HG03103 (cell line): ENCODE results near the gene AKAP13.
"Not testable (repeated sequence)": the region's sequence is repeated elsewhere in the genome, so short reads cannot be mapped to it uniquely, and the experiment has no call there.

Source experiments
- ATAC-seq: cut with Tn5 transposase; IDR thresholded peaks from one replicate; pipeline ENCODE4 v1.9.1; 2021; ENCODE audit warnings: low read depth; ENCODE audit not compliant: unreplicated experiment

The AKAP13 gene

DNA sequence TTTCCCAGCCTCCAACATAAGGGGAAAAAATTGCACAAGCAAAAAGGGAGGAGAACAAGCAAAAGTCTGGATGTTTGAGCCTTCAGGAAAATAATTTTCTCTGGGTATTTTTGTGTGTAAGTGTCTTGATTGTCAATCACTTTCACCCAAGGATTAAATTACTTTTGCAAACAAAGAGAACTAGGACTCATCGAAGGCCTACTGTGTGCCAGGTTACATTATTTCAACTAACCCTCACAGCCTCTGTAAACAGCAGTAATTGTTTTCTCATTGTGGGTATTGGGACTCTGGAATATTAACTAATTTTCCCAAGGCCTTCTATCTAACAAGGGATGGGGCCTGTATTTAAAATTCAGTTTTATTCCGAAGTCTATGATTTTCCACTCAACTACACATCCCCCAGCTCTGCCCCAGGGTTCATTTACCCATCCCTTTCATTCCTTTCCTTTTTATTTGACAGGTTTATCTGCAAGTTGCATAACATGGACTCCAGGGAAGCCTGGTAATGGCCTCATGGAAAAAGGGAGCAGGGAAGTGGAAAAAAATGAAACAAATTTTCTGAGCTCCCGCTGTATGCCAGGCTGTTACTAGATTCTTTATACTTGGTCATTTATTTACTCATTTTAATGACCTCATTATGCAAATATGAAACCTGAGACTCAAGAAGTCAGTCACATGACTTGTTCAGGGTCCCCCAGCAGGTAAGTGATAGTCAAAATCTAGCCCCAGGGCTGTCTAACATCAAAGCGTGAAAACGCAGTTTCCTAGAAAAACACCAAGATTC, 32.9 kb upstream of the AKAP13 start:
- not testable (repeated sequence) for ATAC-seq

DNA sequence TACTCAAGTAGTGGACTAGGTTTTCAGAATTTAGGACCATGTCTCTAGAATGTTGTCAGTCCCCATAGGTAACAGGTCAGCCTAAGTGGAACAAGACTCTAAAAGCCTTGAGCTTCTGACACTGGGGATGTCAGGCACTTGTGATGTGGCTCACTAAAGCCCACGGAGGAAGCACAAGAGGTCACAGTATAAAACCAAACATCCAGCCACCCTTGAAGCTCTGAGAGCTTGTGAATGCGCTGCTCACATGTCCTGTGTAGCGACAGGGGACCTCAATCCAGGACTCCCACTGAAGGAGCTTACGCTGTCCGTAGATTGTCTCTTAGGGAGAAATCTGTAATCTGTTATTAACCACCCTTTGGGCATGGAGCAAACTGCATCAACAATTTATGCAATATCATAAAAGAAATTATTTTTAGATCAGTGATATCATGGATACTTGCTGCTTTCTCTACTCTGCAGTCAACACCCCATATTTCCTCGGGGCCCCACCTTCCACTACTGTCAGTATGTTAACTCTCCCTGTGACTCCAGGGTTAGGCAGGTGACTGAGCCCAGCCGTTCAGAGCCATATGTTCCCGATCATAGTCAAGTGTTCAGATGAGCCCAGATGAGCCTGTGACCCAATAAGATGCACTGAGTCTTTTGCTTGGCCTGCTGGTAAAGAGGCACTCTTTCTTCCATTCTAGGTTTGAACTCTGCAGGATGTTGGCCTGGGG, 32.2 kb upstream of the AKAP13 start:
- ATAC-seq = not testable (repeated sequence)

DNA sequence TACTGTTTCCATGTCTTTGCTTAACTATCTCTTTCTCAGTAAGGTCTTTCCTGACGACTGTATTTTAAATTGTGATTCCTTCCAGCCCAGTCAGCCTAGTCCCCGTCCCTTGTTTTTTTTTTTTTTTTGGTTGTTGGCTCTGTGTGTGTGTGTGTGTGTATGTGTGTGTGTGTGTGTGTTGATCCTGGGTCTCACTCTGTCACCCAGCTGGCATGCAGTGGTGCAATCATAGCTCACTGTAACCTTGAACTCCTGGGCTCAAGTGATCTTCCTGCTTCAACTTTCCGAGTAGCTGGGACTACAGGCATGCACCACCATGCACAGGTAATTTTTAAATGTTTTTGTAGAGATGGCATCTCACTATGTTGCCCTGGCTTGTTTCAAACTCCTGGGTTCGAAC, 31.3 kb upstream of the AKAP13 start:
- ATAC-seq = not testable (repeated sequence)

DNA sequence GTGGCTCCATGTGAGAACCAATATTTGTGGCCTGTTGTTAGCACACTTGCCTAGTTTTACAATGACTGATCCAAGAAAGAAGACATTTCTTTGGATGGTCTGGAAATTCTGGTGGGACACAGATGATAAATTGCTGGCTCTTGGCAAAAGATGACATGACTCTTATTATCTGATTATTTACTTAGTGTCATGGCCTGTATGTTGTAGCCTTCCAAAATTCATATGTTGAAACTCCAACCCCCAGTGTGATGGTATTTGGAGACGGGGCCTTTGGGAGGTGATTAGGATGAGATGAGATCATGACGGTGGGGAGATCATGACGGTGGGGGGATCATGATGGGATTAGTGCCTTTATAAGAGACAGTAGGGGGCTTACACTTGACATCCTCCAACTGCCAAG, 30.0 kb upstream of the AKAP13 start:
- no peak for ATAC-seq

DNA sequence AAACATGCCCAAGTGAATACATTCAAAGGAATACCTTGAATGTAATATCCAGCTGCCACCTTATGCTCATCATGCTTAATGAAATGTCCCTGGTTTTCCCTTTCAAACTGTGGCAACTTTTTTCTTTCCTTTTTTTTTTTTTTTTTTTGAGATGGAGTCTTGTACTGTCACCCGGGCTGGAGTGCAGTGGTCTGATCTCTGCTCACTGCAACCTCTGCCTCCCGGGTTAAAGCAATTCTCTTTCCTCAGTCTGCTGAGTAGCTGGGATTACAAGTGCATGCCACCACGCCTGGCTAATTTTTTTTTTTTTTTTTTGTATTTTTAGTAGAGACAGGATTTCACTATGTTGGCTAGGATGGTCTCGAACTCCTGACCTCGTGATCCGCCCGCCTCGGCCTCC, 28.9 kb upstream of the AKAP13 start:
- ATAC-seq = not testable (repeated sequence)

DNA sequence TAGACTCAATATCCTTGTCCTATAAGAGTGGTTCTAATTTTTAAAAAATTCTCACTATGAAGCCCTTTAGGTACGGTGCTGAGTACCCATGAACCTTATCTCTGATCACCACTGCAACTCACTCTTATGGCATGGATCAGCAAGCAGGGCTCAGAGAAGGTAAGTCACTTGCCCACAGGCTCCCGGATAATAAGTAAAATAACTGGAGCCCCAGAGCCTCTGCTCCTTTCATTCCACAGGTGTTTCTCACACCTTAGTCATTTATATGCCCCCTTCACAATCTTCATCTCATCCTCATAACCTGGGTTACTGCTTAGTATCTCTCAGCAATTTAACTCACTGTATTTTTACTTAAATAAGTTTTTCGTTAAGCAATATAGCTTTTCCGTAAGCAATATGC, 28.4 kb upstream of the AKAP13 start:
- ATAC-seq = no peak

DNA sequence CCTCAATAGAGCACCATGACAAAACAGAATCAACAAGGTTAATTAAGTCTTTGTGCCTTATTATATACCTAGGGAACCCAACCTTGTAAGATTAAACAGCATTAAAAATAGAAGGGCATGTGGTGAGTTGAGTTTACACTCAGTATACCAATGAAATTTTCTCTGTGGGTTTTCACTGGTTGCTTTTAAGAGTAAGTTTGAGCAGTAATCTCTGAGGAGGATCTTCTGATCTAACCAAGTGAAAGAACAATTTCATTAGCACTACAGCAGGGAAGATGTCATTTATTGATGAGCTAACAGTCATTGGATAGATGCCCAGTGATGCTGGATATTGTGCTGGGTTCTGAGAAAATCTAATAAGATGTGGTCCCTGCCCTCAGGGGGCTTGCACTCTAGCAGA, 26.9 kb upstream of the AKAP13 start:
- ATAC-seq = no peak

DNA sequence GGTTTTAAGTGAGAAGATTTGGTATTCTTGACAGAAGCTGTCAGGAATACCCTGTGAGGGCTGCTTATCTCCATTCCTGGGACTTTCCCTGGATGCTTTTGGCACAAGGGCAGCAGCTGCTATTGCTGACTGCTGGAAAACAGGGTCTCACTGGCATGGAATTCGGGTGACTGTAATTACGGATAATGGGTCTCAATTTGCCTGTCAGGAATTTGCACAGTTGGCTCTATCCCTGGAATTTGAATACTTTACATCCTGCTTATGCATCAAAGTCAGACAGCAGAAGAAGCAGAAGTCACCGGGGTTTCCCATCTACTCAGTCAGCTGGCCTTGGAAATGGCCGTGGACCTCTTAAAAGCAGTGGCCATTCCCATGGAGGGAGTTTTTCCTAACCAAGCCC, 25.9 kb upstream of the AKAP13 start:
- ATAC-seq = no peak

DNA sequence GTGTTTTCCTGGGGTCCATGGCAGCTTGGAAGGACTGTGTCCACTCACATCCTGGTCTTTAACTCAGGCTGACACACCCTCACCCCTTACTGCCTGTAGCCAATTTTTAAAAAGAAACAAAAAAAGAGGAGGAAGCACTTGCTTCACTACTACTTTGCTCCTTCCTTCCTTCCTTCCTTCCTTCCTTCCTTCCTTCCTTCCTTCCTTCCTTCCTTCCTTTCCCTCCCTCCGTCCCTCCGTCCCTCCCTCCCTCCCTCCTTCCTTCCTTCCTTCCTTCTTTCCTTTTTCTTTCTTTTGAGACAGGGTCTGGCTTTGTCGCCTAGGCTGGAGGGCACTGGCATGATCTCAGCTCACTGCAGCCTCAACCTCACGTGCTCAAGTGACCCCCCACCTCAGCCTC, 25.5 kb upstream of the AKAP13 start:
- no peak for ATAC-seq

DNA sequence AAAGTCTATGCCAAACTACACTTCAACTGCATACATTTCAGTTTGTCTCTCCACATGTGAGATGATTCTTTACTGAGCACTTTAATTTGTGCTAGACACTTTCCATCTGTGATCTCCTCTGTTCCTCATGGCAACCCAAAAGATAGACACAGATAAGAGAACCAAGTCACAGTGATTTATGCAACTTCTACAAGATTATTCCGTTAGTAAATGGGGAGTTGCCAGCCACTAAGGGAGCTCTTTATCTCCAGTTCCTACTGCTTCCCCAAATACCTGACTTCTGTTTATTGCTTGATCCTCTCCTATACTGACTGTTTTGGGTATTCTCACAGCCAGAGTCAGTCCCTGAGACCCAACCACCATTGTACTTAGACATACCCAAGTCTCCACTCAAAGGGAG, 24.1 kb upstream of the AKAP13 start:
- no peak for ATAC-seq

DNA sequence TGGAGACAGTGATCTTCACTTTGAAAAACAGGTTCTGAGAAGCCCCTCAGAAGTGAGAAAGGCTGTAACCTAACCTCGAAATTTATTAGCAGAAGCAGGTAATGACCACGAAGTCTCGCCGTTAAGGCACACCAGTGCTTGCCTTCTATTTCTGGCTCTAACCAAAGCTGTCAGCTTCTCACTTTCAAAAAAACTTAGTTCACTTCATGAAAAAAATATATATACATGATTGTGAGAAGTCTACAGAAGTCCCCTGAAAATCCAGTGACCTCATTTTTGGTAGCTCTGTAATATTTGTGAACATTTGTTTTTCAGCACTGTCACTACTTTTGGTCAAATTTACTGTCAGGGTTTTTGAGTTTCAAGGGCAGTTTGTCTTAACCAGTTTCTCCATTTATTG, 19.1 kb upstream of the AKAP13 start:
- peak; percentile 75 for ATAC-seq

DNA sequence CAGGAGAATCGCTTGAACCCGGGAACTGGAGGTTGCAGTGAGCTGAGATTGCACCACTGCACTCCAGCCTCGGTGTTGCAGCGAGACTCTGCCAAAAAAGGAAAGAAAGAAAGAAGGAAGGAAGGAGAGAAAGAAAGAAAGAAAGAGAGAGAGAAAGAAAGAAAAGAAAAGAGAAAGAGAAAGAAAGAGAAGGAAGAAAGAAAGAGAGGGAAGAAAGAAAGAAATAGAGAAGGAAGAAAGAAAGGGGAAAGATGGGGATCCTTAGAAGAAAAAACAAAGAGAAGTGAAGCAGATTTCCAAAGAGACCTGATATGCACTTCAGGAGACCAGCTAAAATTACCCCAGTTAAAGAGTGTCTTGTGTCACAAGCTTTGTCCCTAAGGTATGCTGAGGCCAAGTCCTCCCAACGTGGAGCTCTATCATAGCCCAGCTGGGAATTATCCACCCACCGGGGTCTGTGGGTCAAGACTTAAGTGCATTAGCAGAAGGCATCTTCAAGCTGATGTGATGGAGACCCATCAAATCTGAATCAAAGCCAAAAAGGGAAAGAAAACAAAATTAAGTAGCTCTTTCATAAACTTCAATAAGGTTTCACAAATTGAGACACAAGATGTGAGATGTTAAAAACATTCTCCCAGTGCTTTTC, 17.8 kb upstream of the AKAP13 start:
- no peak for ATAC-seq

DNA sequence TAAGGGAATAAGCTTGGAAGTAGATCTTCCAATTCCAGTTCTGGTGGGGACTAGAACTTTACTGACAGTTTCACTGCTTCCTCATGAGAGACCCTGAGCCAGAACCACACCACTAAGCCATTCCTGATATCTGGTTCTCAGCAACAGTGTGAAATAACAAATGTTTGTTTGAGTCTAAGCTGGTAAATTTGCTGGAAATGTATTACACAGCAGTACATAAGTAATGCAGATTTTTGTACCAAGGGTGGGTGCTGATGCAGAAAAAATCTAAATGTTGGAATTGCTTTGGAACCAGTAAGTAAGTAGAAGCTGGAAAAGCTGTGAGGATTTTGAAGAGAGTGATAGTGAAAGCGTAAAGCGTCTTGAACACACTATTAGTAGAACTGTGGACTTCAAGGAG, 14.4 kb upstream of the AKAP13 start:
- no peak for ATAC-seq

DNA sequence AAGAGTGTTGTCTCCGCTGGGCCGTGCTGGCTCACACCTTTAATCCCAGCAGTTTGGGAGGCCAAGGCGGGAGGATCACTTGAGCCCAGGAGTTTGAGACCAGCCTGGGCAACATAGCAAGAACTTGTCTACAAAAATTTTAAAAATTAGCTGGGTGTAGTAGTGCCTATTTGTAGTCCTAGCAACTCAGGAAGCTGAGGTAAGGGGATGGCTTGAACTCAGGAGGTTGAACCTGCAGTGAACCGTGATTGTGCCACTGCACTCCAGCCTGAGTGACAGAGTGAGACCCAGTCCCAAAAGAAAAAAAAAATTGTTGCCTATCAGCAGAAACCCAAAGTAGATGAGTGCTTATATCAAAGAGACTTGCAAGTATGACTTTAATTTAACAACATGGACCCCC, 12.7 kb upstream of the AKAP13 start:
- ATAC-seq = peak; percentile 52

DNA sequence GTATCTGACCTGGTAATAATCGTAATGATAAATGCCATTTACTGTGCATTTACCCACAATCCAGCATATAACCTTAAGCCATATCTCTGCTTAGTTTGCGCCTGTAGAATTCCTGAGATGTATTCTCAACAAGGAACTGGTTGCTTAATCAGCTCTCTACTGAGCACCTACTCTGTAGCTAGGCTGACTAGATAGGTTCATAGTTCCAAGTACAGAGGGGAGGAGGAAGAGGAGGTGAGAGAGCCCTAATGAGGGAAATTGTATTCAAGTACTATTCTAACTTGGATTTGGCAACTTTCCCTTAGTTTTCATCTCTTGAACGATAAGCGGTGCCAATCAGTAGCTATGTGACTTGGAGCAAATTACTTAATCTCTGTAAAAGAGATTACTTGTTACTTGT, 5.6 kb upstream of the AKAP13 start:
- ATAC-seq = no peak

DNA sequence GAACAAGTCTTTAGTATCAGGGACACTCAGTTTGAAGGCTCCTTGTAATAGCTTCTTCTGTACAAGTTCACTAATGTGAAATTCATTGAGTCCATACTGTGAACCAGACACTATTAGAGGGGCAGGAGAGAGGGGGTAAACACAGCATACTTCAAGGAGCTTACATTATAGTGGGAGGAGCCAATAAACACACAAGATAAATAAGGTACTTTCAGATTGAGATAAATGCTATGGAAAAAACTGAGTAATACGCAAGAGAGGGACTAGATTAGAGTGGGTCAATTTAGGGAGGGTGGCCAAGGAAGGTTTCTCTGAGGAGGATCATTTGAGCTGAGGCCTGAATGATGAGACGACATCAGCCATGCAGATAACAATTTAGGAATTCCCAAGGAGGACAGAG, 3.1 kb upstream of the AKAP13 start:
- no peak for ATAC-seq

DNA sequence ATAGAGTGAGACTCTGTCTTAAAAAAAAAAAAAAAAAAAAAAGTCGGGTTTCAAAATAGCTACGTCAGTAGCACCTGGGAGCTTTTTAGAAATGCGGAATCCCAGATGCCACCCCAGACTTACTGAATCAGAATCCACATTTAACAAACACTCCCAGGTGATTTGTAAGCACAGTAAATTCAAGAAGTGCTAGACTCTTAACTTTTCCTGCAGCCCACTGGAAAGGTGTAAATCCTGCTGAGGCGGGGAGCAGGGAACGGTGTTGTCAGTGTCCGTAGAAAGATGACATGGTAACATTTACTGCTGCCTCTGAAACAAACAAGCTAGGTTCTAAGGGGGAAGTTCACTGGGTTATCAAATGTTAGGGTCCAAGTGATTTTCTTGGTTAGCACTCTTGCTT, 2.4 kb upstream of the AKAP13 start:
- no peak for ATAC-seq

DNA sequence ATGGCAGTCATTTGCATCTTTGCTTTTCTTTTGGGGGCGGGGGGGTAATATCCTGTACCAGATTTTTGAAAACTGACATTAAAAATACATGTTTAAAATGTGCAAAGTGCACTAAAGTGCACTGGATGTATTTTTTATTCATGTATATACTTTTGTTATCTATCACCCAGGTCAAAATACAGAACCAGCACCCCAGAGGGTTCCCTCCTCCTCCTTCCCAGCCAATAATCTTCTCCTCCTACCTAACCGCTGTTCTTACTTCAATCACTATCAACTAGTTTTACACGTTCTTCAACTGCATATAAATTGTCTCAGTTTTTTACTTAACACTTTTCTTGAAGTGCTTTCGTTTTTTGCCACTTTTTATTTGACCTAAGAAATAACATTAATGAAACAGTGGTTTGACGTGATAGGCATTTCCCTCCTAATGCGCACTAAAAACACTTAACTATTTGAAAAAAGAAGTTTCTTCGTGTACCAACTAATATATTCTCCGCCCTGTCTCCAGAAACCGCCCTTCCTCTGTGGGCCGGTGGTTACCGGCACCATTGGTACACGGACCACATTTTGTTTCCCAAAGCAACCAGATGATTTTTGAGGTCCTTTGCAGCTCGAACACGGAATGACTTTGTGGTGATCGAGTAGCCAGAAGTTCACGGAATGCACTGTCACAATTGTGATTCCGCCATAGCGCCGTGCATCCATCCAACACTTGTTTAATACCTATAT, 836 bp upstream of the AKAP13 start:
- no peak for ATAC-seq

DNA sequence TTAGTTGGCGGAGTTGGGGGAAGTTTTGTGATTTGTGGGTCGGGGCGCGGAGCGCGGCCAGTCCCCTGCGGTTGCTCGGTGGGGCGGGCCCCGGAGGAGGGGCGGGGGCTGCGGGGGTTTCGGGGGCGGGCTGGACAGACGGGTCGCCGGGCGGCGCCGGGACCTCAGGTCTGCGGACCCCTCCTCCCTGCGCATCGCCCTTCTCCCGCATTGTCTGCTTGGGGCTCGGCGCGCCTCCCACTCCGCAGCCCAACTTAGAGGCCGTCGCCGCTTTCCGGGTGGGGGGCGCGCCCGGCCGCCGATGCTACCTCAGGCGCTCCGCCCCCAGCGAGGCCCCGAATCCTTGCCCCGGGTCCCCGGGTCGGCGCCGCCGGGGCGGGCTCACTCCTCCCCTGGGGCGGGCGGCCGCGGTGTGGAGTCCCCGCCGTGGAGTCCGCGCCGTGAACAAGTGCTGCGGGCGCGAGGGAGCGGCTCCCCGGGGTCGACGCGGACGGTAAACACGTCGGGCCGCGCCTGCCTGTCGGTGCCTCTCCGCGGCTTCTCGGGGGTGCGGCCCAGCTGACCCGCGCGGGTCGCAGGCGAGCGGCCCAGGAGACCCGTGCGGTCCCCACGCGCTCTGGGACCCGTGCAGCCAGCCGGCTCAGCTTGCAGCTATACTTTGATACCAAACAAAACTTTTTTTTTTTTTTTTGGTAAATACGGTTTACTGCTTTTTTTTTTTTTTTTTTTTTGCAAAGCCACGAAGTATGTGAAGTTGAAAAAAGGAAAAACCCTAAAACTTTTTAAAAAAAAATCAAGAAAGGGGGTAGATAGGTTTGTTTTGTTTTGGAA, 624 bp downstream of the AKAP13 start:
- ATAC-seq = peak; percentile 19
